Brain microvascular endothelial cell (primary cell): Measurements from ENCODE around the gene ACACA.

Source experiments
- DNase-seq: peaks from one replicate; pipeline ENCODE4 v3.0.0-alpha.2; 2020
- H3K27ac ChIP-seq: fragments of 250-450 bp; sonication (Bioruptor Pico); 2 replicates; pipeline ENCODE4 v1.5.1; 2020; ENCODE audit warnings: mild to moderate bottlenecking, moderate library complexity
- H3K27me3 ChIP-seq: fragments of 250-450 bp; sonication (Bioruptor Pico); replicated peaks from 2 replicates; pipeline ENCODE4 v1.5.1; 2020; ENCODE audit warnings: mild to moderate bottlenecking
- H3K36me3 ChIP-seq: fragments of 250-450 bp; sonication (Bioruptor Pico); replicated peaks from 2 replicates; pipeline ENCODE4 v1.5.1; 2020; ENCODE audit warnings: mild to moderate bottlenecking
- H3K4me3 ChIP-seq: 2 replicates; pipeline ENCODE4 v1.5.1; 2011; ENCODE audit warnings: low read depth, mild to moderate bottlenecking, control low read depth, low read length, moderate library complexity
- in situ Hi-C: cut with HindIII; loops from 2 replicates; pipeline ENCODE4 v1.10.0; 2017; ENCODE audit warnings: low sequenced_read_pairs, low pct_ligation_motif_present
- TF ChIP-seq, protein P1 (sequence below): IDR thresholded peaks from 2 replicates; pipeline ENCODE4 v1.5.1; 2011; ENCODE audit warnings: low read depth, mild to moderate bottlenecking, moderate library complexity, low read length, control low read depth, inconsistent platforms; ENCODE audit errors: missing control alignments

ACACA gene

DNA sequence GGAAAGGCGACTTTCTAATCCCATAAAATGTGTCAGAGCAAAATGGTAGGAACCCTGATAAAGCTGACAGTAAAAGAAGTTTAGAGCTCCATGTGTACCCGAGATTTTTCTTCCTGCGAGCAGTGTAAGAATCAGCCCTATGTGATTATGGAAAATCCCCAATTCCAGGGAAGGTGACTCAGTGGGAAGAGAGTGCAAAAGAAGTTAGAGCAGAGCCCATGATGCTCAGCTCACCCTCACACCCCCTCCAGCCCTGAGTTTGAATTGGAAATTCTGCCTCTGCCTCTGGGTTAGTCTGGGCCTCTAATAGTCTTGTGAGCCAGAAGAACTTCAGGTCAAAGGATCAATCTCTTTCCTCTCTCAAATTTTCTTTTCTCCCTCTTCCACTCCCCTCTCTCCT lies 18.4 kb downstream of the ACACA start:
- no peak overlapping the region for H3K4me3 ChIP-seq
- in situ Hi-C loops: no loop called here
- no peaks in the 10 kb centered on the region for H3K36me3 ChIP-seq
- TF ChIP-seq, protein P1, sequence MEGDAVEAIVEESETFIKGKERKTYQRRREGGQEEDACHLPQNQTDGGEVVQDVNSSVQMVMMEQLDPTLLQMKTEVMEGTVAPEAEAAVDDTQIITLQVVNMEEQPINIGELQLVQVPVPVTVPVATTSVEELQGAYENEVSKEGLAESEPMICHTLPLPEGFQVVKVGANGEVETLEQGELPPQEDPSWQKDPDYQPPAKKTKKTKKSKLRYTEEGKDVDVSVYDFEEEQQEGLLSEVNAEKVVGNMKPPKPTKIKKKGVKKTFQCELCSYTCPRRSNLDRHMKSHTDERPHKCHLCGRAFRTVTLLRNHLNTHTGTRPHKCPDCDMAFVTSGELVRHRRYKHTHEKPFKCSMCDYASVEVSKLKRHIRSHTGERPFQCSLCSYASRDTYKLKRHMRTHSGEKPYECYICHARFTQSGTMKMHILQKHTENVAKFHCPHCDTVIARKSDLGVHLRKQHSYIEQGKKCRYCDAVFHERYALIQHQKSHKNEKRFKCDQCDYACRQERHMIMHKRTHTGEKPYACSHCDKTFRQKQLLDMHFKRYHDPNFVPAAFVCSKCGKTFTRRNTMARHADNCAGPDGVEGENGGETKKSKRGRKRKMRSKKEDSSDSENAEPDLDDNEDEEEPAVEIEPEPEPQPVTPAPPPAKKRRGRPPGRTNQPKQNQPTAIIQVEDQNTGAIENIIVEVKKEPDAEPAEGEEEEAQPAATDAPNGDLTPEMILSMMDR: no peak
- DNase-seq: no peak
- H3K27ac ChIP-seq: no peak overlapping the region
- H3K27me3 ChIP-seq: no peaks in the 10 kb centered on the region

DNA sequence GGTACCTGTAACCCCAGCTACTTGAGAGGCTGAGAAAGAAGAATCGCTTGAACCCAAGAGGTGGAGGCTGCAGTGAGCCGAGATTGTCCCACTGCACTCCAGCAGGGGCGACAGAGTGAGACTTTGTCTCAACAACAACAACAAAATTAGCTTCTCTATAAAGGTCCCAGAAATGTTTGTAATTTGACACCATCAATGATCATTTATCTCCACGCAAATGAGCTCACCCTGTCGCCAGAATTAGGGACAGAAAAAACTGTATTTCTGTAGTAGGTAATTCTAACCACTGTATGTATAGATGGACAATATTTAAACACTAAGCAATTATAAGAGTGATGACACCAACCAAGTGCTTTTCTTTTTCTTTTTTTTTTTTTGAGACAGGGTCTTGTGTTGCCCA lies 20.2 kb downstream of the ACACA start:
- Histone ChIP-seq H3K27me3 (no peaks in the 10 kb centered on the region), H3K36me3 (no peaks in the 10 kb centered on the region), H3K4me3 (no peak overlapping the region), H3K27ac (no peak overlapping the region)
- TF ChIP-seq, protein P1: no peak
- DNase-seq: no peak
- in situ Hi-C loops: no loop called here

DNA sequence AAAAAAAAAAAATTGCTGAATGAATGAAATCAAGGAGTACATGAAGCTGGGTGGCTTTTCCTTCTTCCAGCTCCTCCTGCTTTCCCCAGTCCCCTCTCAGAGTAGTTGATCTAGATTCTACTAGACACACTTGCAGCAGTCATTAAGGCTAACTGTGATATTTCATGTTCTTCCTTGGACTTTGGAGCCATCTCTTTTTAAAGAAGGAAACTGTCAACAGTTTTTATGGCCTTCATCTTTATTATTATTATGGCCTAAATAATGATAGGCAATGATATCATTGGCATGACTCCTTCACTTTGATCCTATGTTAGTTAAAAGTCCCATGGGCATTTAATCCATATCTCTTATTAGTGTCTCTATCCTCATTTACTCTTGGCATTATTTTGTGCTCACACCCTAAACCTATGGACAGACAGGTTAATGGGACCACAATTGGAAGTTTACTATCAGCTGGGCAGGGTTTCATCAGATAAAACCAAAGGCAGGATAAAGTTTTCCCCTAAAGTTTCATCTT lies 21.1 kb downstream of the ACACA start:
- in situ Hi-C loops: no loop called here
- no peaks in the 10 kb centered on the region for H3K36me3 ChIP-seq
- TF ChIP-seq, protein P1: no peak
- no peak overlapping the region for H3K27ac ChIP-seq
- no peaks in the 10 kb centered on the region for H3K27me3 ChIP-seq
- no peak overlapping the region for H3K4me3 ChIP-seq
- no peak for DNase-seq

DNA sequence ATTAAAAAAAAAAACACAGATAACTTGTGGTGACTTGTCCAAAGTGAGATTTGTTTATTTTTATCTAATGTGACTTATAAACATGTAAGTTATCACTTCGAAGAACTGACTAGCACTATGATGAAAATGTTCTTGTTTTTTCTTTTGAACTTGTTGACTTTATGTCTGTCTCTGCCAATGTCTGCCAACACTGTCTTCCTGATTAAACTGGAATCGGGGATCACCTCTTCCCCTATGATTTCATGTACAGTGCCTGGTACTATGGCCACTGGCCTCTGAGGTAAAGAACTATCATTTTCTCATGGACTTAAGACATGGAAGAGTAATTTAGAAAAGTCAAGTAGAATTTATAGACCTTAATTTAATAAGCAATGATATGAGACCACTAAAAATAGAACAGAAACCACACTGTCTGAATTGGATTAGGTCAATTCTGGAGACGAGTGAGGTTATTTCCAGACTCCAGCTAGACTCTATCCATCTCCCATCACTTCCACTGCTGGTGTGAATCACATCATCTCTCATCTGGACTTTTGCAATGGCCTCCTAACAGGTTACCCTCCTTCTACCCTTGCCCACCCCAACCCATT lies 22.0 kb downstream of the ACACA start:
- no peak for DNase-seq
- in situ Hi-C loops: no loop called here
- Histone ChIP-seq H3K4me3 (no peak overlapping the region), H3K27me3 (no peaks in the 10 kb centered on the region), H3K36me3 (no peaks in the 10 kb centered on the region), H3K27ac (no peak overlapping the region)
- TF ChIP-seq, protein P1: no peak

- H3K36me3 ChIP-seq: no peaks in the 10 kb centered on the region
- no peaks in the 10 kb centered on the region for H3K27me3 ChIP-seq
- H3K27ac ChIP-seq: no peak overlapping the region
- DNase-seq: no peak
- in situ Hi-C loops: no loop called here
- TF ChIP-seq, protein P1: no peak
- H3K4me3 ChIP-seq: no peak overlapping the region
These were observed 24.6 kb downstream of the ACACA start for GRCh38 chr17:37382056-37382455.

GRCh38 chr17:37375706-37376105 lies 30.9 kb downstream of the ACACA start, which contains the start of gene C17orf78:
Gene C17orf78, plus strand, starts transcription at chr17:37375985. Its CDS starts 108 bp downstream, at chr17:37376093.
- Histone ChIP-seq H3K36me3 (no peaks in the 10 kb centered on the region), H3K27ac (no peak within 1 kb of the TSS), H3K4me3 (no peak within 1 kb of the TSS), H3K27me3 (no peaks in the 10 kb centered on the region)
- in situ Hi-C loops: no loop called here
- no peak for DNase-seq
- TF ChIP-seq, protein P1: no peak
